ENCODE data around the gene CLSTN2.

CLSTN2 gene

GRCh38 chr3:140546649-140547048 lies 611.7 kb downstream of the CLSTN2 start:
- H3K9me3 ChIP-seq (ENCODE audit: control insufficient read depth, low read length), result no peaks in the 10 kb centered on the region
- H4K91ac ChIP-seq (ENCODE audit: low read length), result no peak overlapping the region
- no peak overlapping the region for H2BK120ac ChIP-seq (ENCODE audit: low read depth, low read length)
- H3K27me3 ChIP-seq (ENCODE audit: control insufficient read depth in 1 of 2, insufficient read depth in 1 of 2, low read length in 2 of 2), result no peaks in the 10 kb centered on the region
- no peak overlapping the region for H2AK5ac ChIP-seq (ENCODE audit: low read length, severe bottlenecking)
- H3K79me1 ChIP-seq (replicated peaks; ENCODE audit: low read length, poor library complexity, severe bottlenecking), result no peaks in the 10 kb centered on the region
- H3K4me2 ChIP-seq (ENCODE audit: low read length, poor library complexity, severe bottlenecking), result no peak overlapping the region
- 65% methylated on average over 6 of the region's 6 CpGs for WGBS
- no peak overlapping the region for H3K23ac ChIP-seq (ENCODE audit: low read length in 2 of 2)
- no peak overlapping the region for H3K9ac ChIP-seq (ENCODE audit: low read length)
- no peak overlapping the region for H2BK15ac ChIP-seq (ENCODE audit: low read depth, poor library complexity, severe bottlenecking)
- H3K27ac ChIP-seq (ENCODE audit: low read length, poor library complexity, severe bottlenecking), result no peak overlapping the region
- no peak overlapping the region for H3K14ac ChIP-seq (ENCODE audit: low read length in 2 of 2)
- no peak overlapping the region for H4K8ac ChIP-seq (ENCODE audit: low read length)
- H3K4ac ChIP-seq (ENCODE audit: low read depth in 1 of 2, low read length in 2 of 2), result no peak overlapping the region
- H3K18ac ChIP-seq (ENCODE audit: low read depth in 1 of 2, low read length in 2 of 2), result no peak overlapping the region
- H3K36me3 ChIP-seq (ENCODE audit: control insufficient read depth in 1 of 2, insufficient read depth in 2 of 2, low read depth in 1 of 2, low read length in 2 of 2), result peaks cover 0 to 10% of the 10 kb centered on the region in 2 experiments
- no peak overlapping the region for H2BK5ac ChIP-seq (ENCODE audit: low read depth, low read length, poor library complexity, severe bottlenecking)
- H3K4me3 ChIP-seq (ENCODE audit: insufficient read depth in 1 of 2, low read depth in 1 of 2, low read length in 2 of 2), result no peak overlapping the region
- no peak overlapping the region for H2AFZ ChIP-seq (ENCODE audit: low read depth, low read length)
- DNase-seq, result no peak
- no peaks in the 10 kb centered on the region for H3K4me1 ChIP-seq (ENCODE audit: control insufficient read depth, insufficient read depth, low read depth, low read length)
- no peak overlapping the region for H2BK12ac ChIP-seq (ENCODE audit: low read length in 2 of 2)

- Histone ChIP-seq H3K4me1 (ENCODE audit: control insufficient read depth, insufficient read depth, low read depth, low read length) (no peaks in the 10 kb centered on the region), H2BK15ac (ENCODE audit: low read depth, poor library complexity, severe bottlenecking) (no peak overlapping the region), H2BK12ac (ENCODE audit: low read length in 2 of 2) (no peak overlapping the region), H2AK5ac (ENCODE audit: low read length, severe bottlenecking) (no peak overlapping the region), H3K9ac (ENCODE audit: low read length) (no peak overlapping the region), H3K36me3 (ENCODE audit: control insufficient read depth in 1 of 2, insufficient read depth in 2 of 2, low read depth in 1 of 2, low read length in 2 of 2) (peaks cover 0 to 15% of the 10 kb centered on the region in 2 experiments), H3K4ac (ENCODE audit: low read depth in 1 of 2, low read length in 2 of 2) (no peak overlapping the region), H2BK5ac (ENCODE audit: low read depth, low read length, poor library complexity, severe bottlenecking) (no peak overlapping the region), H3K4me2 (ENCODE audit: low read length, poor library complexity, severe bottlenecking) (no peak overlapping the region), H3K14ac (ENCODE audit: low read length in 2 of 2) (no peak overlapping the region), H4K91ac (ENCODE audit: low read length) (no peak overlapping the region), H4K8ac (ENCODE audit: low read length) (no peak overlapping the region), H3K79me1 (replicated peaks; ENCODE audit: low read length, poor library complexity, severe bottlenecking) (no peaks in the 10 kb centered on the region), H2AFZ (ENCODE audit: low read depth, low read length) (no peak overlapping the region), H3K9me3 (ENCODE audit: control insufficient read depth, low read length) (no peaks in the 10 kb centered on the region), H2BK120ac (ENCODE audit: low read depth, low read length) (no peak overlapping the region), H3K27me3 (ENCODE audit: control insufficient read depth in 1 of 2, insufficient read depth in 1 of 2, low read length in 2 of 2) (no peaks in the 10 kb centered on the region), H3K18ac (ENCODE audit: low read depth in 1 of 2, low read length in 2 of 2) (no peak overlapping the region), H3K23ac (ENCODE audit: low read length in 2 of 2) (no peak overlapping the region), H3K27ac (ENCODE audit: low read length, poor library complexity, severe bottlenecking) (no peak overlapping the region), H3K4me3 (ENCODE audit: insufficient read depth in 1 of 2, low read depth in 1 of 2, low read length in 2 of 2) (no peak overlapping the region)
- no peak for DNase-seq
- 58% methylated on average over 2 of the region's 2 CpGs for WGBS
Observed at GRCh38 chr3:140552403-140552802, 617.4 kb downstream of the CLSTN2 start.

- H3K27ac ChIP-seq (ENCODE audit: low read length, poor library complexity, severe bottlenecking), result no peak overlapping the region
- no peak overlapping the region for H2AFZ ChIP-seq (ENCODE audit: low read depth, low read length)
- H2AK5ac ChIP-seq (ENCODE audit: low read length, severe bottlenecking), result no peak overlapping the region
- H3K79me1 ChIP-seq (replicated peaks; ENCODE audit: low read length, poor library complexity, severe bottlenecking), result no peaks in the 10 kb centered on the region
- H3K9ac ChIP-seq (ENCODE audit: low read length), result no peak overlapping the region
- no peak overlapping the region for H3K4ac ChIP-seq (ENCODE audit: low read depth in 1 of 2, low read length in 2 of 2)
- H2BK120ac ChIP-seq (ENCODE audit: low read depth, low read length), result no peak overlapping the region
- DNase-seq, result no peak
- H2BK5ac ChIP-seq (ENCODE audit: low read depth, low read length, poor library complexity, severe bottlenecking), result no peak overlapping the region
- H3K18ac ChIP-seq (ENCODE audit: low read depth in 1 of 2, low read length in 2 of 2), result no peak overlapping the region
- peaks cover 0 to 11% of the 10 kb centered on the region in 2 experiments for H3K36me3 ChIP-seq (ENCODE audit: control insufficient read depth in 1 of 2, insufficient read depth in 2 of 2, low read depth in 1 of 2, low read length in 2 of 2)
- 90% methylated on average over 3 of the region's 5 CpGs for WGBS
- H2BK15ac ChIP-seq (ENCODE audit: low read depth, poor library complexity, severe bottlenecking), result no peak overlapping the region
- H3K14ac ChIP-seq (ENCODE audit: low read length in 2 of 2), result no peak overlapping the region
- H4K91ac ChIP-seq (ENCODE audit: low read length), result no peak overlapping the region
- H4K8ac ChIP-seq (ENCODE audit: low read length), result no peak overlapping the region
- H3K4me1 ChIP-seq (ENCODE audit: control insufficient read depth, insufficient read depth, low read depth, low read length), result no peaks in the 10 kb centered on the region
- no peak overlapping the region for H3K23ac ChIP-seq (ENCODE audit: low read length in 2 of 2)
- H3K27me3 ChIP-seq (ENCODE audit: control insufficient read depth in 1 of 2, insufficient read depth in 1 of 2, low read length in 2 of 2), result no peaks in the 10 kb centered on the region
- no peak overlapping the region for H3K4me3 ChIP-seq (ENCODE audit: insufficient read depth in 1 of 2, low read depth in 1 of 2, low read length in 2 of 2)
- no peak overlapping the region for H2BK12ac ChIP-seq (ENCODE audit: low read length in 2 of 2)
- no peak overlapping the region for H3K4me2 ChIP-seq (ENCODE audit: low read length, poor library complexity, severe bottlenecking)
- H3K9me3 ChIP-seq (ENCODE audit: control insufficient read depth, low read length), result no peaks in the 10 kb centered on the region
Observed at GRCh38 chr3:140552898-140553297, 617.9 kb downstream of the CLSTN2 start.

- Histone ChIP-seq H2AK5ac (ENCODE audit: low read length, severe bottlenecking) (no peak overlapping the region), H3K23ac (ENCODE audit: low read length in 2 of 2) (no peak overlapping the region), H3K4me2 (ENCODE audit: low read length, poor library complexity, severe bottlenecking) (no peak overlapping the region), H2BK15ac (ENCODE audit: low read depth, poor library complexity, severe bottlenecking) (no peak overlapping the region), H3K4me3 (ENCODE audit: insufficient read depth in 1 of 2, low read depth in 1 of 2, low read length in 2 of 2) (no peak overlapping the region), H4K8ac (ENCODE audit: low read length) (no peak overlapping the region), H2BK5ac (ENCODE audit: low read depth, low read length, poor library complexity, severe bottlenecking) (no peak overlapping the region), H3K18ac (ENCODE audit: low read depth in 1 of 2, low read length in 2 of 2) (no peak overlapping the region), H3K9ac (ENCODE audit: low read length) (no peak overlapping the region), H2BK12ac (ENCODE audit: low read length in 2 of 2) (no peak overlapping the region), H3K4me1 (ENCODE audit: control insufficient read depth, insufficient read depth, low read depth, low read length) (no peaks in the 10 kb centered on the region), H3K79me1 (replicated peaks; ENCODE audit: low read length, poor library complexity, severe bottlenecking) (no peaks in the 10 kb centered on the region), H4K91ac (ENCODE audit: low read length) (no peak overlapping the region), H3K14ac (ENCODE audit: low read length in 2 of 2) (no peak overlapping the region), H2BK120ac (ENCODE audit: low read depth, low read length) (no peak overlapping the region), H3K27me3 (ENCODE audit: control insufficient read depth in 1 of 2, insufficient read depth in 1 of 2, low read length in 2 of 2) (no peaks in the 10 kb centered on the region), H3K9me3 (ENCODE audit: control insufficient read depth, low read length) (no peaks in the 10 kb centered on the region), H3K36me3 (ENCODE audit: control insufficient read depth in 1 of 2, insufficient read depth in 2 of 2, low read depth in 1 of 2, low read length in 2 of 2) (peaks cover 0 to 10% of the 10 kb centered on the region in 2 experiments), H2AFZ (ENCODE audit: low read depth, low read length) (no peak overlapping the region), H3K27ac (ENCODE audit: low read length, poor library complexity, severe bottlenecking) (no peak overlapping the region), H3K4ac (ENCODE audit: low read depth in 1 of 2, low read length in 2 of 2) (no peak overlapping the region)
- WGBS, result 69% methylated on average over 4 of the region's 4 CpGs
- no peak for DNase-seq
Observed at GRCh38 chr3:140553591-140553990, 618.6 kb downstream of the CLSTN2 start.
